Kasumi-1 (cell line): ENCODE measurements around the gene ZPR1.
"Not testable (repeated sequence)": the region's sequence is repeated elsewhere in the genome, so short reads cannot be mapped to it uniquely, and the experiment has no call there.

Experiments
- DNase-seq, 2 experiments: peaks; one replicate each; lab custom pipeline; 2025; lab: John Stamatoyannopoulos, UW

Gene ZPR1

DNA sequence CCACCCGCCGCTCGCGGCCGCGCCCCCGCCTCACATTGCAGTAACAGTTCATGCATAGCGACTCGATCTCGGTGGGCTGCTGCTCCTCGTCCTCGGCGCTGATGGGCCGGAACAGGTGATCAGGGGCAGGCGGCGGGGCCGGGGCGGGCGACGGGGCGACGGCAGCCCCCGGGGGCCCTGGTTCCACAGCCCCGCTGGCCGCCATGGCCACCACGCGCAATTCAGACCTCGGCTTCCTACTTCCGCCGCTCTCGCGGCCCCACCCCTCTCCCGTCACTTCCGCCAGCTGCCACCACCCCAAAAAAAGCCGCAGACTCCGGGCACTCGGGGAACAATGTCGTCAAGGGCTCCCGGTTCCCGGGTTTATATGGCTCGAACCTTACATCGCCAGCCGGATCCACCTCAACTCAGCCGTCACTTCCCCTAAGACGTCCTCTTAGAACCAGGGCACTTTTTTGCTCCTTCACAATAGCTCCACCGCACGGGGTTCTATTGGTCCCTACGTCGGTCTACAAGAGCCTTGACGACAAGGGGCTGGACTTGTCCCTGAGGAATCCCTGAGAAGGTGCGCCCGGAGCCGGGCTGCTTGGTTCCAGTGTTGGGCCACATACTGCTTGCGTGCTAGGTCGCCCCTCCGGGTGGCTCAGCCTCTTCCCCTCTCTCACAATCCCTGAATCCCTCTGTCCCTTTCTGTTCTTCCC lies at the start of gene ZPR1:
TSS of gene ZPR1 (minus strand) at position 238 of the 701 bp plus-strand sequence. CDS start at position 205, 33 bp downstream.
- DNase-seq, result peak; percentile 74 to 81

GRCh38 chr11:116836632-116836991 lies 48.8 kb upstream of the ZPR1 start:
- DNase-seq, result no peak

- DNase-seq, result peak; percentile 86 to 91
These were observed 48.2 kb upstream of the ZPR1 start for GRCh38 chr11:116835791-116836631.

- peak; percentile 82 to 86 for DNase-seq
These were observed 47.4 kb upstream of the ZPR1 start for GRCh38 chr11:116835042-116835772.

GRCh38 chr11:116834535-116835041 lies 46.8 kb upstream of the ZPR1 start:
- DNase-seq, result not testable (repeated sequence)

- DNase-seq, result no peak
These were observed 46.2 kb upstream of the ZPR1 start for GRCh38 chr11:116833816-116834534.

- DNase-seq, result no peak
These were observed 45.6 kb upstream of the ZPR1 start for GRCh38 chr11:116833491-116833815.

- no peak for DNase-seq
These were observed 44.8 kb upstream of the ZPR1 start for GRCh38 chr11:116832350-116833290.

- DNase-seq, result no peak
These were observed 44.0 kb upstream of the ZPR1 start for GRCh38 chr11:116831790-116832349.

DNA sequence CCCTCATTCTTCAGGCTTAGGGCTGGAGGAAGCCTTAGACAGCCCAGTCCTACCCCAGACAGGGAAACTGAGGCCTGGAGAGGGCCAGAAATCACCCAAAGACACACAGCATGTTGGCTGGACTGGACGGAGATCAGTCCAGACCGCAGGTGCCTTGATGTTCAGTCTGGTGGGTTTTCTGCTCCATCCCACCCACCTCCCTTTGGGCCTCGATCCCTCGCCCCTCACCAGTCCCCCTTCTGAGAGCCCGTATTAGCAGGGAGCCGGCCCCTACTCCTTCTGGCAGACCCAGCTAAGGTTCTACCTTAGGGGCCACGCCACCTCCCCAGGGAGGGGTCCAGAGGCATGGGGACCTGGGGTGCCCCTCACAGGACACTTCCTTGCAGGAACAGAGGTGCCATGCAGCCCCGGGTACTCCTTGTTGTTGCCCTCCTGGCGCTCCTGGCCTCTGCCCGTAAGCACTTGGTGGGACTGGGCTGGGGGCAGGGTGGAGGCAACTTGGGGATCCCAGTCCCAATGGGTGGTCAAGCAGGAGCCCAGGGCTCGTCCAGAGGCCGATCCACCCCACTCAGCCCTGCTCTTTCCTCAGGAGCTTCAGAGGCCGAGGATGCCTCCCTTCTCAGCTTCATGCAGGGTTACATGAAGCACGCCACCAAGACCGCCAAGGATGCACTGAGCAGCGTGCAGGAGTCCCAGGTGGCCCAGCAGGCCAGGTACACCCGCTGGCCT lies 42.5 kb upstream of the ZPR1 start:
- no peak for DNase-seq

DNA sequence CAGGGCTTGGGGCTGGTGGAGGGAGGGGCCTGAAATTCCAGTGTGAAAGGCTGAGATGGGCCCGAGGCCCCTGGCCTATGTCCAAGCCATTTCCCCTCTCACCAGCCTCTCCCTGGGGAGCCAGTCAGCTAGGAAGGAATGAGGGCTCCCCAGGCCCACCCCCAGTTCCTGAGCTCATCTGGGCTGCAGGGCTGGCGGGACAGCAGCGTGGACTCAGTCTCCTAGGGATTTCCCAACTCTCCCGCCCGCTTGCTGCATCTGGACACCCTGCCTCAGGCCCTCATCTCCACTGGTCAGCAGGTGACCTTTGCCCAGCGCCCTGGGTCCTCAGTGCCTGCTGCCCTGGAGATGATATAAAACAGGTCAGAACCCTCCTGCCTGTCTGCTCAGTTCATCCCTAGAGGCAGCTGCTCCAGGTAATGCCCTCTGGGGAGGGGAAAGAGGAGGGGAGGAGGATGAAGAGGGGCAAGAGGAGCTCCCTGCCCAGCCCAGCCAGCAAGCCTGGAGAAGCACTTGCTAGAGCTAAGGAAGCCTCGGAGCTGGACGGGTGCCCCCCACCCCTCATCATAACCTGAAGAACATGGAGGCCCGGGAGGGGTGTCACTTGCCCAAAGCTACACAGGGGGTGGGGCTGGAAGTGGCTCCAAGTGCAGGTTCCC lies 41.8 kb upstream of the ZPR1 start, which contains the start of gene APOC3:
TSS of gene APOC3 (plus strand) at position 383 of the 659 bp plus-strand sequence. CDS start 676 bp downstream, outside the sequence.
- no peak for DNase-seq

DNA sequence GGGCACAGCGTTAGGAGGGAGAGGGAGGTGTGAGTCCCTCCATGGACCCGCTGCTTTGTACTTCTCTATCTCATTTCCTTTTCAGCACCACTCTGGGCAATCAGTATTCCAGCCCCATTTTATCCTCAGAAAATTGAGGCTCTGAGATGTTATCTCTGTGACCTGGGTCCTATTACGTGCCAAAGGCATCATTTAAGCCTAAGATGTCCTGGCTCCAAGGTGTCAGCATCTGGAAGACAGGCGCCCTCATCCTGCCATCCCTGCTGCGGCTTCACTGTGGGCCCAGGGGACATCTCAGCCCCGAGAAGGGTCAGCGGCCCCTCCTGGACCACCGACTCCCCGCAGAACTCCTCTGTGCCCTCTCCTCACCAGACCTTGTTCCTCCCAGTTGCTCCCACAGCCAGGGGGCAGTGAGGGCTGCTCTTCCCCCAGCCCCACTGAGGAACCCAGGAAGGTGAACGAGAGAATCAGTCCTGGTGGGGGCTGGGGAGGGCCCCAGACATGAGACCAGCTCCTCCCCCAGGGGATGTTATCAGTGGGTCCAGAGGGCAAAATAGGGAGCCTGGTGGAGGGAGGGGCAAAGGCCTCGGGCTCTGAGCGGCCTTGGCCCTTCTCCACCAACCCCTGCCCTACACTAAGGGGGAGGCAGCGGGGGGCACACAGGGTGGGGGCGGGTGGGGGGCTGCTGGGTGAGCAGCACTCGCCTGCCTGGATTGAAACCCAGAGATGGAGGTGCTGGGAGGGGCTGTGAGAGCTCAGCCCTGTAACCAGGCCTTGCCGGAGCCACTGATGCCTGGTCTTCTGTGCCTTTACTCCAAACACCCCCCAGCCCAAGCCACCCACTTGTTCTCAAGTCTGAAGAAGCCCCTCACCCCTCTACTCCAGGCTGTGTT lies 41.1 kb upstream of the ZPR1 start:
- no peak for DNase-seq

DNA sequence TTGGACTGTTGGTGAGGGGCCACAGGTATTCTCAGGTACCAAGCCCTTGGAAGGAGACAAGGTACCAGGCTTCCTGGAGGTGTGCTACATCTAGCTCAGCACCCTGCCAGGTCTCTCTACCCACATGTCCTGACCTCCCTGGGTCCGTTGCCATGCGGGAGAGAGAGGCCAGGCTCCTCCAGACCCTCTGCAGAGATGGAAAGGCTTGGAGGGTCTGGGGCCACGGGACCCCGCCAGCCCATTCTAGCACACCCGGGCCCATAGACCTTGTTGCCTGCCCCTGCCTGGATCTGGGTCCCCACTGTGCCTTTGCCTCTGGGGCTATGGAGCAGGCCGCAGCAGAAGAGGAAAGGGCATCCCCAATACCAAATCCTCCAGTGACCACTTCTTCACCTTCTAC lies 39.6 kb upstream of the ZPR1 start:
- no peak for DNase-seq

DNA sequence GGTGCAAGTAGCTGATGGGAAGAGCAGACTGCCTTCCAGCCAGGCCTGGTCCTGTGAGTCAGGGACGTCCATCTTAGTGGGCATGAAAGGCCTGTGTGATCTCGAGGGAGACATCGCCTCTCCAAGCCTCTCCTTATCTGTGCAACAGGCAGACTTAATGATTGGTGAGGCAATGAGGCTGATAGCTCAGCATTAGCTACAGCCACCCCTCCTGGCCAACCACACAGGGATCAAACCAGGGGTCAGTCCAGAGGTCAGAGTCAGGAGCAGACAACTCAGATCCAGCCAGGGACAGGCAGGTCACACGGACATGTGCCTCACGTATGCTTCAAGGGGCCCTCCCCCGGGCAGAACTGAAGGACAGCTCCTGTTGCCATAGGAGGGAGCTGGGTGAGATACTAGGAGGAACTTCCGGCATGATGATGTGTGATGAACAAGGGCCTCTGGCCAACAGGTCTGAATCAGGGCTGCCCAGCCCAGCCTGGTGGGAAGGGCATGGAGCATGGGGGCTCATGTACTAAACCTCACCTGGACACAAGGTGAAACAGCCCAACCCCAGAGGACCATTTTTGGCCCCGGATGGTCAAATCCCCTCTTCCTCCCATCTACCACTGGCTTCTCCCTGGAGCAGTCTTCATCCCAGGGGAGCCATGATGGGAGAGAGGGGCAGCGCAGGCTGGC lies 39.1 kb upstream of the ZPR1 start:
- no peak for DNase-seq

DNA sequence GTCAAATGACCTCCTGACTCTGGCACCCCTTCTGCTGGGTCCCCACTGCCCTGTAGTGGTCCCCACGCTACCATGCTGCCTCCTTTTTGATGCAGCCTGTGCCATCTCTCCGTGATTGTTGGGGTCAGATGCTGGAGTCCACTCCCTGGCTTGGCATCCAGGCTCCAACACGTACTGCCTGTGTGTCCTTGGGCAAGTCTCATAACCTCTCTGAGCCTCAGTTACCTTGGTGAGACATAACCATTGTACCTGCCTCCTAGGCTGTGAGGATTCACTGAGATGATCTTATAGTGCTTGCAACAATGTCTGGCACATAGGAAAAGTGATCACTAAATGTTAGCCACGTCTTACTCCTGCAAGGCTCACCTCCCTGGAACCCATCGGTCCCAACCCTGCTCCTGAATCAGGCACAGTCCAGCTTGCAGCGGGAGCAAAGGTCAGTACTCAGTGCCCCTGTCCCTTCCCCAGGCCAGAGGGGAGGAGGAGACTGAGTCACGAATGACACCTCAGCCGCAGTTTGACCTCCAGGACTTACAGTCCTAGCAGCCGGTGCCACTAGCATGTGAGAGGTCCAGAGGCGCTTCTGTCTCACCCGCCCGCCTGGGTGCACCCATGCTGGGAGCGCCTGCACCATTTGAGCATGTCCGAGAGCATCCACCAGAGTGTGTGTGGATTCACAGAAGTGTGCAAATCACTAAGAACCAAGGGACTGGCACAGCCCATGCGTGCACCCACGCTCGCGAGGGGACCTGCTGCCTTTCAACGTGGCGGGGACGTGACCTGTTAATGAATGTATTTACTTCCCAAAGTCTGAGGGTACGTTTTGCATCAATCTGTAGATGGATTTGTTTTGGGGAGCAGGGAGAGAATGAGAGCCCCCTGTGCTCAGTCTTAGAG lies 38.3 kb upstream of the ZPR1 start:
- DNase-seq, result no peak

- no peak for DNase-seq
These were observed 37.6 kb upstream of the ZPR1 start for GRCh38 chr11:116825434-116825833.
